ENCODE results near the gene PRKAR1B.

GRCh38 chr7:745431-746154, 18.5 kb upstream of the PRKAR1B start:
- TF ChIP-seq EZH2 (IDR thresholded peaks at IDR 0.05; ENCODE audit: borderline replicate concordance, low read depth, low read length, poor library complexity, severe bottlenecking) (no peak), CTCF (conservative IDR thresholded peaks at IDR 0.05; ENCODE audit: low read depth, low read length) (no peak)

All from A673 (cell line).